ENCODE results near the gene NSUN3. TPM values are rescaled to one million over a fixed set of nuclear protein-coding genes. Genes with fewer than 3 reads are reported as not detected.
A peak's percentile ranks its signal among the peaks of the same experiment; 100 is the strongest.

NSUN3 gene
- total and polyA plus RNA-seq, 8 donors: 2.4 to 88.8 (median 16.9) TPM

- Histone ChIP-seq H3K4me1 (no peaks in the 10 kb centered on the region), H3K9me3 (no peaks in the 10 kb centered on the region), H3K36me3 (peaks cover 0 to 16% (median 16%) of the 10 kb centered on the region in 4 donors), H3K27me3 (no peaks in the 10 kb centered on the region), H3K4me3 (no peak overlapping the region), H3K27ac (no peak overlapping the region)
- 18 to 44% (median 20%) methylated on average over 1 of the region's 1 CpG for WGBS, 5 donors
- TF ChIP-seq, protein P1, sequence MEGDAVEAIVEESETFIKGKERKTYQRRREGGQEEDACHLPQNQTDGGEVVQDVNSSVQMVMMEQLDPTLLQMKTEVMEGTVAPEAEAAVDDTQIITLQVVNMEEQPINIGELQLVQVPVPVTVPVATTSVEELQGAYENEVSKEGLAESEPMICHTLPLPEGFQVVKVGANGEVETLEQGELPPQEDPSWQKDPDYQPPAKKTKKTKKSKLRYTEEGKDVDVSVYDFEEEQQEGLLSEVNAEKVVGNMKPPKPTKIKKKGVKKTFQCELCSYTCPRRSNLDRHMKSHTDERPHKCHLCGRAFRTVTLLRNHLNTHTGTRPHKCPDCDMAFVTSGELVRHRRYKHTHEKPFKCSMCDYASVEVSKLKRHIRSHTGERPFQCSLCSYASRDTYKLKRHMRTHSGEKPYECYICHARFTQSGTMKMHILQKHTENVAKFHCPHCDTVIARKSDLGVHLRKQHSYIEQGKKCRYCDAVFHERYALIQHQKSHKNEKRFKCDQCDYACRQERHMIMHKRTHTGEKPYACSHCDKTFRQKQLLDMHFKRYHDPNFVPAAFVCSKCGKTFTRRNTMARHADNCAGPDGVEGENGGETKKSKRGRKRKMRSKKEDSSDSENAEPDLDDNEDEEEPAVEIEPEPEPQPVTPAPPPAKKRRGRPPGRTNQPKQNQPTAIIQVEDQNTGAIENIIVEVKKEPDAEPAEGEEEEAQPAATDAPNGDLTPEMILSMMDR (IDR thresholded peaks at IDR 0.05): no peak
- TF ChIP-seq POLR2AphosphoS5 (IDR thresholded peaks at IDR 0.05) (no peak), POLR2A (IDR thresholded peaks at IDR 0.05) (no peak)
- intact Hi-C loops (cut with DNase I; ENCODE audit: low total_unique reads): no loop called here
- no peak for DNase-seq
Measured at GRCh38 chr3:94132777-94133176, 69.9 kb downstream of the NSUN3 start.

GRCh38 chr3:94136133-94136532 is 73.3 kb downstream of the NSUN3 start:
- Histone ChIP-seq H3K36me3 (no peaks in the 10 kb centered on the region), H3K4me1 (no peaks in the 10 kb centered on the region), H3K4me3 (no peak overlapping the region), H3K27ac (no peak overlapping the region), H3K27me3 (no peaks in the 10 kb centered on the region), H3K9me3 (no peaks in the 10 kb centered on the region)
- WGBS, 5 donors: 65 to 85% (median 73%) methylated on average over 1 of the region's 1 CpG
- intact Hi-C loops (cut with DNase I; ENCODE audit: low total_unique reads): no loop called here
- DNase-seq: no peak
- TF ChIP-seq POLR2AphosphoS5 (IDR thresholded peaks at IDR 0.05) (no peak), EP300 (IDR thresholded peaks at IDR 0.05) (no peak), POLR2A (IDR thresholded peaks at IDR 0.05) (no peak)
- TF ChIP-seq, protein P1 (IDR thresholded peaks at IDR 0.05): no peak

- Histone ChIP-seq H3K4me1 (no peaks in the 10 kb centered on the region), H3K9me3 (no peaks in the 10 kb centered on the region), H3K4me3 (no peak overlapping the region), H3K27me3 (no peaks in the 10 kb centered on the region), H3K27ac (no peak overlapping the region), H3K36me3 (no peaks in the 10 kb centered on the region)
- intact Hi-C loops (cut with DNase I; ENCODE audit: low total_unique reads): no loop called here
- 38 to 51% (median 46%) methylated on average over 6 of the region's 6 CpGs for WGBS, 5 donors
- TF ChIP-seq, protein P1 (IDR thresholded peaks at IDR 0.05): no peak
- TF ChIP-seq EP300 (IDR thresholded peaks at IDR 0.05) (no peak), POLR2AphosphoS5 (IDR thresholded peaks at IDR 0.05) (no peak), POLR2A (IDR thresholded peaks at IDR 0.05) (no peak)
- peak in 1 of 2 donors; percentile 11 for DNase-seq
Measured at GRCh38 chr3:94137377-94137776, 74.5 kb downstream of the NSUN3 start.

- DNase-seq: no peak
- no peaks in the 10 kb centered on the region for H3K27me3 ChIP-seq
- H3K9me3 ChIP-seq: no peaks in the 10 kb centered on the region
- H3K4me1 ChIP-seq: no peaks in the 10 kb centered on the region
- no peak overlapping the region for H3K4me3 ChIP-seq
- H3K36me3 ChIP-seq: no peaks in the 10 kb centered on the region
- H3K27ac ChIP-seq: no peak overlapping the region
- intact Hi-C loops (cut with DNase I; ENCODE audit: low total_unique reads): no loop called here
- 79 to 84% (median 82%) methylated on average over 4 of the region's 4 CpGs for WGBS, 5 donors
- TF ChIP-seq, protein P1 (IDR thresholded peaks at IDR 0.05): no peak
- TF ChIP-seq EP300 (IDR thresholded peaks at IDR 0.05) (no peak), POLR2AphosphoS5 (IDR thresholded peaks at IDR 0.05) (no peak), POLR2A (IDR thresholded peaks at IDR 0.05) (no peak)
Measured at GRCh38 chr3:94146455-94146854, 83.6 kb downstream of the NSUN3 start.

Measured in stomach (tissue), 9 donors.